Aorta (tissue), 5 donors: Measurements from ENCODE around the gene VHLL. TPM values are rescaled to one million over a fixed set of nuclear protein-coding genes. Genes with fewer than 3 reads are reported as not detected.

Experiments
- ATAC-seq: fragments of 200-7000 bp; cut with Tn5 transposase; one replicate; pipeline ENCODE4 v1.9.1; 2022; ENCODE audit warnings: moderate library complexity; ENCODE audit not compliant: low FRiP score
- DNase-seq, 2 donors: peaks; one replicate each; pipeline ENCODE4 v3.0.0-alpha.2; 2020
- H3K27ac ChIP-seq, 2 donors: one replicate each; pipeline ENCODE4 v1.5.1; 2013; ENCODE audit warnings: low read length in 2 of 2, mild to moderate bottlenecking in 2 of 2, moderate library complexity in 2 of 2, control low read depth in 1 of 2, inconsistent platforms in 1 of 2, low read depth in 1 of 2
- H3K27me3 ChIP-seq, 2 donors: one replicate each; pipeline ENCODE4 v1.6.1; 2013; ENCODE audit warnings: control low read depth in 1 of 2, low read length in 1 of 2, mild to moderate bottlenecking in 1 of 2, moderate library complexity in 1 of 2; ENCODE audit not compliant: insufficient read depth in 2 of 2, control insufficient read depth in 1 of 2
- H3K36me3 ChIP-seq, 2 donors: one replicate each; pipeline ENCODE4 v1.6.1; 2013; ENCODE audit warnings: control low read depth in 1 of 2, low read length in 1 of 2, mild to moderate bottlenecking in 1 of 2; ENCODE audit not compliant: insufficient read depth in 2 of 2, control insufficient read depth in 1 of 2
- H3K4me1 ChIP-seq, 2 donors: one replicate each; pipeline ENCODE4 v1.6.1; 2013; ENCODE audit warnings: low read length in 2 of 2, control low read depth in 1 of 2, mild to moderate bottlenecking in 1 of 2, moderate library complexity in 1 of 2; ENCODE audit not compliant: insufficient read depth in 2 of 2, control insufficient read depth in 1 of 2
- H3K4me3 ChIP-seq, 2 donors: one replicate each; pipeline ENCODE4 v1.5.1; 2013; ENCODE audit warnings: low read length in 2 of 2, control low read depth in 1 of 2, mild to moderate bottlenecking in 1 of 2
- H3K9me3 ChIP-seq: one replicate; pipeline ENCODE4 v1.6.1; 2013; ENCODE audit warnings: mild to moderate bottlenecking, low read length; ENCODE audit not compliant: control insufficient read depth
- WGBS, 2 donors: extraction: QIAGEN DNeasy Blood & Tissue Kit; methylation state at CpG; one replicate each; pipeline ENCODE4 v1.1.7; 2013; 5-methylcytosine and 5-hydroxymethylcytosine counted together
- intact Hi-C, 2 donors: fragments of 100-400 bp; cut with DNase I; formaldehyde crosslinking; loops; one replicate each; pipeline versions ENCODE4 v1.14.2 to v1.15.0; 2022
- polyA plus RNA-seq, 2 donors: library from polyadenylated mRNA; stranded (reverse); fragments of 200-250 nt; gene quantifications; one replicate each; pipeline ENCODE4 v1.2.3, GENCODE V29; 2013
- total RNA-seq, 2 donors: library from RNA; stranded (reverse); fragmentation: NEBNext Ultra II Directional; extraction: Animal tissue kit (Norgen Biotek cat#: 25700); gene quantifications; one replicate each; pipeline ENCODE4 v1.2.1, GENCODE V29; 2021
- donor health status: healthy with polysubstance abuse.
- donor health status: Bipolar disorder and iron deficiency.
- donor health status: DM: no; HTN: no; CAD: no.
- donor health status: DM: no; HTN: no; CAD: no.
- donor health status: DM: yes; HTN: yes; CAD: no.

VHLL gene
- total and polyA plus RNA-seq, 4 donors, result not detected

DNA sequence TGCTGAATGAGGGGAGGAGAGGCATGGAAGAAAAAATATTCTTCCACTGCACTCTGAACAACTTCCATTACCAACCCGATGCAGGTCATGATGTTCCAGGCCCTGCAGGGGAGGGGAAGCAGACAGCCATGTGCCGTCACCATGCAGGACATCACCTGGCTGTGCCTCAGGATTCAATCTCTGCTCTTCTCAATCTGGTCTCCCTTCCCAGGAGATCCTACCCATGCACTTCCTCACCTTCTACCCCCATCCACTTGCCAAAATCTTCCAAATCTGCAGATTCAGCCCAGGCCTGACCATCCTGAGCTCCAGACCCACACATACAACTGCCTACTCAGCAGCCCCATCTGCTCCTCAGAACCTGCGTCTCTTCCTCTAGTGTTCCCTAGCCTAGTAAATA is 45.5 kb downstream of the VHLL start:
- no peaks in the 10 kb centered on the region for H3K27me3 ChIP-seq
- 93 to 97% methylated on average over 3 of the region's 3 CpGs for WGBS, 2 donors
- ATAC-seq (no peak), DNase-seq (no peak)
- no peaks in the 10 kb centered on the region for H3K9me3 ChIP-seq
- H3K4me3 ChIP-seq, result no peak overlapping the region
- H3K27ac ChIP-seq, result no peak overlapping the region
- H3K36me3 ChIP-seq, result peaks cover 4 to 17% of the 10 kb centered on the region in 2 donors
- intact Hi-C loops, result no loop called here
- no peaks in the 10 kb centered on the region for H3K4me1 ChIP-seq

GRCh38 chr1:156251527-156251926 is 47.6 kb downstream of the VHLL start:
- Histone ChIP-seq H3K4me3 (no peak overlapping the region), H3K27ac (no peak overlapping the region), H3K4me1 (no peaks in the 10 kb centered on the region), H3K36me3 (peaks cover 4 to 10% of the 10 kb centered on the region in 2 donors), H3K9me3 (no peaks in the 10 kb centered on the region), H3K27me3 (no peaks in the 10 kb centered on the region)
- intact Hi-C loops, result no loop called here
- 58 to 72% methylated on average over 3 of the region's 3 CpGs for WGBS, 2 donors
- ATAC-seq, result no peak
- no peak for DNase-seq

DNA sequence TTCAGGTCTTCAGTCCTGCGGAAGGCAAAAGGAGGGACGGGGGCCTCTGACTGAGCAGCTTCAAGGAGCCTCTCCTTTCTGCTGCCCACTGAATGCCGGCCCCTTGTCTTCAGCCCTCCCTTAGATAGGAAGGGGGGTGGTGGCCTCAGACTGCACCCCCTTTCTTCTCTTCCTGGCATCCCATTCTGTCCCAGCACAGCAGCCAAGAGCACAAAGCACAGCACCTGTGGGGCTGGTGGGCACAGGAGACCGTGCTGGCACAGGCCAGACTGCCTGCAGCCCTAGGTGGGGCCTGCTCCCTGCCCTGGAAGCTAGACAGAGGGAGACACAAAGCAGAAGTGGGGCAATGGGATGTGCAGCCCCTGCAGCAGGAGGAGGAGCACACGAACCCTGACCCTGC is 49.5 kb downstream of the VHLL start:
- peaks cover 0 to 10% of the 10 kb centered on the region in 2 donors for H3K36me3 ChIP-seq
- H3K4me1 ChIP-seq, result no peaks in the 10 kb centered on the region
- no peak overlapping the region for H3K27ac ChIP-seq
- intact Hi-C loops, result no loop called here
- H3K4me3 ChIP-seq, result no peak overlapping the region
- 89% methylated on average over 5 of the region's 5 CpGs for WGBS, 2 donors
- no peaks in the 10 kb centered on the region for H3K9me3 ChIP-seq
- no peak for DNase-seq
- ATAC-seq, result no peak
- no peaks in the 10 kb centered on the region for H3K27me3 ChIP-seq

Other genes with a start within 250 kb of the VHLL start
- gene UBQLN4, start 245.5 kb downstream of the VHLL start, total RNA-seq, result 10 to 100 TPM; 23.8 to 25.7 TPM
- gene UBQLN4, start 245.5 kb downstream of the VHLL start, polyA plus RNA-seq, result 10 to 100 TPM; 14.5 to 16.0 TPM
- gene LAMTOR2, start 244.5 kb downstream of the VHLL start, total RNA-seq, result 10 to 100 TPM; 31.6 to 41.2 TPM
- gene LAMTOR2, start 244.5 kb downstream of the VHLL start, polyA plus RNA-seq, result 100 to 1,000 TPM in 1 of 2 donors, 10 to 100 TPM in 1; 78.3 to 129 TPM
- gene RAB25, start 238.1 kb downstream of the VHLL start, total RNA-seq, result not detected
- 10 to 100 TPM in 1 of 2 donors, 1 to 10 TPM in 1; 1.5 to 32.4 TPM for gene RAB25, start 238.1 kb downstream of the VHLL start, polyA plus RNA-seq
- 1 to 10 TPM; 1.2 to 1.6 TPM for gene MEX3A, start 216.8 kb downstream of the VHLL start, total RNA-seq
- gene MEX3A, start 216.8 kb downstream of the VHLL start, polyA plus RNA-seq, result under 1 TPM; 0.03 to 0.13 TPM
- 1,000 to 10,000 TPM in 1 of 2 donors, 100 to 1,000 TPM in 1; 497 to 1,067 TPM for gene LMNA, start 184.6 kb downstream of the VHLL start, total RNA-seq
- gene LMNA, start 184.6 kb downstream of the VHLL start, polyA plus RNA-seq, result 100 to 1,000 TPM in 1 of 2 donors, 10 to 100 TPM in 1; 94.3 to 378 TPM
- gene SEMA4A, start 145.7 kb downstream of the VHLL start, total RNA-seq, result 10 to 100 TPM in 1 of 2 donors, 1 to 10 TPM in 1; 8.9 to 20.0 TPM
- gene SEMA4A, start 145.7 kb downstream of the VHLL start, polyA plus RNA-seq, result 1 to 10 TPM; 3.0 to 4.7 TPM
- 10 to 100 TPM; 15.7 to 18.6 TPM for gene SLC25A44, start 105.2 kb downstream of the VHLL start, total RNA-seq
- gene SLC25A44, start 105.2 kb downstream of the VHLL start, polyA plus RNA-seq, result 10 to 100 TPM in 1 of 2 donors, 1 to 10 TPM in 1; 8.6 to 10.2 TPM
- gene PMF1, start 86.3 kb downstream of the VHLL start, total RNA-seq, result 10 to 100 TPM; 31.4 to 38.5 TPM
- 10 to 100 TPM; 29.6 to 65.0 TPM for gene PMF1, start 86.3 kb downstream of the VHLL start, polyA plus RNA-seq
- gene BGLAP, start 57.1 kb downstream of the VHLL start, total RNA-seq, result 1 to 10 TPM in 1 of 2 donors, not detected in 1; 2.9 TPM
- 1 to 10 TPM in 1 of 2 donors, not detected in 1; 1.9 TPM for gene BGLAP, start 57.1 kb downstream of the VHLL start, polyA plus RNA-seq
- 1 to 10 TPM in 1 of 2 donors, under 1 TPM in 1; 0.81 to 2.8 TPM for gene PAQR6, start 51.3 kb downstream of the VHLL start, total RNA-seq
- 1 to 10 TPM in 1 of 2 donors, not detected in 1; 2.3 TPM for gene PAQR6, start 51.3 kb downstream of the VHLL start, polyA plus RNA-seq
- 10 to 100 TPM; 47.2 to 58.6 TPM for gene SMG5, start 16.5 kb downstream of the VHLL start, total RNA-seq
- 10 to 100 TPM; 21.9 to 34.7 TPM for gene SMG5, start 16.5 kb downstream of the VHLL start, polyA plus RNA-seq
- gene TMEM79, start 15.0 kb downstream of the VHLL start, total RNA-seq, result 1 to 10 TPM; 1.2 to 2.6 TPM
- 1 to 10 TPM; 1.4 to 2.1 TPM for gene TMEM79, start 15.0 kb downstream of the VHLL start, polyA plus RNA-seq
- gene GLMP, start 3.6 kb downstream of the VHLL start, total RNA-seq, result 10 to 100 TPM; 36.4 to 50.8 TPM
- 10 to 100 TPM; 42.2 to 57.1 TPM for gene GLMP, start 3.6 kb downstream of the VHLL start, polyA plus RNA-seq
- 100 to 1,000 TPM; 102 to 112 TPM for gene CCT3, start 39.0 kb upstream of the VHLL start, total RNA-seq
- 10 to 100 TPM; 76.0 to 87.0 TPM for gene CCT3, start 39.0 kb upstream of the VHLL start, polyA plus RNA-seq
- not detected for gene TSACC, start 39.2 kb upstream of the VHLL start, total RNA-seq
- not detected for gene TSACC, start 39.2 kb upstream of the VHLL start, polyA plus RNA-seq
- gene RHBG, start 69.9 kb upstream of the VHLL start, total RNA-seq, result not detected
- gene RHBG, start 69.9 kb upstream of the VHLL start, polyA plus RNA-seq, result not detected
- 10 to 100 TPM; 82.1 to 95.8 TPM for gene MEF2D, start 201.5 kb upstream of the VHLL start, total RNA-seq
- 10 to 100 TPM in 1 of 2 donors, 1 to 10 TPM in 1; 8.1 to 27.4 TPM for gene MEF2D, start 201.5 kb upstream of the VHLL start, polyA plus RNA-seq